DMS79 treated with DMSO at 0.1 percent for 48 hours (cell line): ENCODE data around the gene CCL22.
"Not testable (repeated sequence)": the region's sequence is repeated elsewhere in the genome, so short reads cannot be mapped to it uniquely, and the experiment has no call there.

Experiments
- DNase-seq: peaks from one replicate; lab custom pipeline; 2025; lab: John Stamatoyannopoulos, UW

Gene CCL22, protein sequence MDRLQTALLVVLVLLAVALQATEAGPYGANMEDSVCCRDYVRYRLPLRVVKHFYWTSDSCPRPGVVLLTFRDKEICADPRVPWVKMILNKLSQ

DNA sequence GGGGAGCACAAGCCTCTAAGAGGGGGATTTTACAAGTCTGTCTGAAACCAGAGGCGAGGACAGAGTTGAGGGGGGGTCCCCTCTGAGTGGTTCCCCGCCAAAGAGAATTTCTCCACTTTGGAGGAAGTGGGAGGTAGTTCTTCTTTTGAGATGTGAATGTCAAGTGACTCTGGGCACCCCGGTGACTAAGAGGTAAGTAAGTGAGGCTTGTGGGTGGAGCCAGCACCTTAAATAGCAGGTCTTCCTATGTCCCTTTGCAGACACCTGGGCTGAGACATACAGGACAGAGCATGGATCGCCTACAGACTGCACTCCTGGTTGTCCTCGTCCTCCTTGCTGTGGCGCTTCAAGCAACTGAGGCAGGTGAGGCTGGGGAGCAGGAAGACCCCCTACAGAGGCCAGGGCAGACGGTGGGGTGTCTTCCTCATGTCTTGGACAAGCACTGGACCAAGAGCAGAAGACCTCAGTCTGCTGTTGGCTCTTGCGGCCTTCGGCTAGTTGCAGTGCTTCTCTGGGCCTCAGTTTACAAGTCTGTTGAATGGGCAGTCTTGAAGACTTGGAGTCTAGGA is at the start of gene CCL22:
Gene CCL22 (plus strand): TSS at position 257 of the 569 bp plus-strand sequence. CDS start 34 bp downstream, at position 291.
- DNase-seq: no peak

DNA sequence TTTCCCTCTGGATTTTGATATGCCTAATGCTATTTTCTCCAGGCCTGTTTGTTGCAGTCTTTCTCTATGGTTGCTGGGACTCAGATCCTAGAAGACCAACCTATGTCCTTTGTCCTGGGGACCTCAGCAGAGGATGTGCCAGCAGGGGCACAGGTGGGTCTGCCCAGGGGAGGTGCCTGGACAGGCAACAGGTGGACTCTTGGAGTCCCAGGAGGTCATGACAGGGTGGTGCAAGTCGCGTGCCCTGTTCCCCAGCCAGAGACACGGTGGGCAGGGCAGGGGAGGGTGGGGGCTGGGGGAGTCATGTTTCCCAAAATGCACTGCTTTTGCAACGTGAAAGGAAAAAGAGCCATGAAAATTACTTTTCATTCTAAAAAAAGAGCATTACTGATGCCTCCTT is 47.8 kb upstream of the CCL22 start:
- DNase-seq: no peak

DNA sequence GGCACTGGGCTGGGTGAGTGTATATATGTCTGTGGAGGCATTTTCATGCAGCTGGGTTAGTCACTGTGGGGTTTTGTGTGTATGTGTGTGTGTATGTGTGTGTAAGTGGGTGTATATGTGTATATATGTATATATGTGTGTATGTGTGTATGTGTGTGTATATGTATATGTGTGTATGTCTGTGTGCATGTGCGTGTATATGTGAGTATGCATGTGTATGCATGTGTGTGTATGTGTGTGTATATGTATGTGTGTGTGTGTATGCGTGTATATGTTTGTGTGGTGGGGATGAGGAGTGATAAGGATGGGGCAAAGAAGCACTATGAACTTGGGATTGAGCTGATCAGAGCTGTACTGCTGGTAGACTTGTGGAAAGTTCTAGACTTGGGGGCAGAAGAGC is 45.1 kb upstream of the CCL22 start:
- DNase-seq: no peak

DNA sequence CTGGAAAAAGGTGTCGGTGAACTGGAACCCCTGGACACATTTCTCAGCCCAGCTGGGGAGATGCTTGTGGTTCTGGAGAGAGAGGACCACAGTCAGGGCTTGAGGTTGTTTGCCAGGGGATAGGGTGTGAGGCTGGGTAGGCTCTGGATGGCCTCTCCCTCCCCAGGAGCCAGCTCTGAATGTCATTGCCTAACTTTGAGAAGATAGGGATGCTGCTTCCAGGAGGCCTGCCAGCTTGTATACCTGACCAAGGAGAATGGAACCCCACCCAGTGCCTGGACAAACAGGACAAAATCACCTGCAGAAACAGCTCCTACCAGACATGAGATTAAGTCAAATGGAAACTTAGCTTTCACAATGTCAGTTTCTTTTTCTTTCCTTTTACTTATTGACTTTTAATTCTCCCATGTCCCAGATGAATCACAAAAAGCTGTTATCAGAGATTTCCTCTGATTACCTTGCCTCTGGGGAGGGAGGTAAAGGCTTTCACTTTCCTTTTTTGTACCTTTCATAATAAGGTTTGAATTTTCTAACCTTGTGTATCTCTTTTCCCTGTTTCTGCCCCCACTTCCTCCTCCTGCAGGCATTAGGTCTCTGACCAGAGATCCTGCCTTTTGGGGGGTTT is 44.3 kb upstream of the CCL22 start:
- DNase-seq: no peak

DNA sequence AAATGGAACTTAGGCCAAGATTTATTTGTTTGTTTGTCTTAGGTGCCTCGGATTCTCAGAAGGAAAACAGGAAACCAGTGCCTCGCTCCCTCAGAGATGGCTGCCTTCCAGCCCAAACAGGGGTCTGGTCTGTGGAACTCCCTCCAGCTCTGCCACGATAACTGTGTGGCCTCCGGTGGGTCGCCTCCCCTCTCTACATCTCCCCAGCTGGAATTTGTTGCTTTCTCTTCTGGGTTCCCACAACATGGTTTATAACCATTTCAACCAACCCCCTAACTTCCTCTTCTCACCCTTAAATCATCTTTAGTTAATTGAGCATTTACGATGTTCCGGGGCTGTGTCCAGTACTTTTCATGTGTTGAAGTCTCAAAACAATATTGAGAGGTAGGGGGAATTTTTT is 43.2 kb upstream of the CCL22 start:
- no peak for DNase-seq

DNA sequence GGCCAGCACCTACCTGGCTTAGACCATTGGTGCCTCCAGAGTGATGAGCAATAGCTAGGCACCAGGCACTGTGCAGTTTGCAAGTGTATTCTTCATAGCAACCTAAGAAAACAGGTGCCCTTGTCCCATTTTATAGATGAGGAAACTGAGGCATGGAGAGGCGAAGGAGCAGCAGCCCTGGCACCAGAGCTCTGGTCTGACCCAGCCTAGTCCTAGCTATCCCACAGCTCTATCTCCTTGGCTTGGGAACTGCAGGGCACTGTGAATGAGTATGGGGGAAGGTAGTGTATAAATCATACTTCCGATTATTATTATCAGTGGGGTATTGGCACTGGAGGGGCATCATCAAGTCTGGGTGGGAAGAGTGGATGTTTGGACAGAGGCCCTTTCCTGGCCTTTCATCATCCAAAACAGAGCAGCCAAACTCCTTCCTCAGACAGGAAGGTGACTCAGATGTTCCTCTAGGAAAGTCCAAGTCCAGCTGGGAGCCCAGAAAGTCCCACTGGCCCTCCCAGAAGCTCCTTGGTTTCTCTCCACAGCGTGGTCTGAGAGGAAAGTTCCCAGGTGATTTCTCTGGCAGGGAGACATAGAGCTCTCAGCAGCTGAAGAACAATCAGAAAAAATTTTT is 42.1 kb upstream of the CCL22 start:
- DNase-seq: no peak

DNA sequence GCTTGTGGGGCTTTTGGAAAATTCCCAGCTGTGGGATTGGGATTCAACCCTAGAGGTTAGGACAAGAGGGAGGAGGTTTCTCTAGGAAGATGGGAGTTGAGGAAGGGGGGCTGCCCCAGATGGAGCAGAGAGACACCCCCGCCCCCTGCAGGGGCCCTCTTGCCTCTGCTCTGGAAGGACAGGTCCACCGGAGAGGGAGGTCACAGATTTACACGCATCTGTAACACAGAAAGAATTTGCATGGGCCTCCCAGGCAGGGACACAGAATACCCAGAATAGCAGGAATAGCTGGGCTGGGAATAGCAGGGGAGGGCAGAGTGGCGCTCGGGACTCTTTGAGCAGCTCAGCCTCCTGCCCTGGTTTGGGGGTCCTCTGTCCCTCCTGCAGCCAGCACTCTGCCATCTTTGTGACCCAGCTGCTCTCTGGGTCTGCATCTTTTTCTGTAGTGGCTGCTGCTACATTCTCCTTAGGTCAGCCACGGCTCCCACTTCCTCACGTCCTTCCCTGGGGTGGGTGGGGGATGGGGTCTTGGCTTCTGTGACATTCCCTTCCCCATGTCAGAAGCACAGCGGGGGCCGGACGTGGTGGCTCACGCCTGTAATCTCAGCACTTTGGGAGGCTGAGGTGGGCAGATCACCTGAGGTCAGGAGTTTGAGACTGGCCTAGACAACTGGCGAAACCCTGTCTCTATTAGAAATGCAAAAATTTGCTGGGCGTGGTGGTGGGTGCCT is 40.2 kb upstream of the CCL22 start:
- no peak for DNase-seq

DNA sequence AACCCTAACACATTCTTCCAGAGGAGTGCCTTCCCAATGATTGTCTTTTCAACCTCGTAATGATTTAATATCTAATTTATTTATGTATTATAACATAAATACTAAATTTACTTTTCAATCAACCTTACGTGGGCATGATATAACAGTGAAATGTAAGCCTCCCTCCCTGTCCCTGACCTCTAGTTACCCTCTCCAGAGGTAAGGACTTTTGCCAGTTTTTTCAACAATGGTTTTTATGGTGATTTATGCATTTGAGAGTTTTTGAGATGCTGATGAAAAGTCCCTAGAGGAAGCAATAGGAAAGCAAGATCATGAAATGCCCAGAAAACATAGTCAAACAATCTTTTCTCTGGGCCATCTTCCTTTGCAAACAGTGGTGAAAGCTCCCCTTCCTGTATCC is 38.9 kb upstream of the CCL22 start:
- no peak for DNase-seq

DNA sequence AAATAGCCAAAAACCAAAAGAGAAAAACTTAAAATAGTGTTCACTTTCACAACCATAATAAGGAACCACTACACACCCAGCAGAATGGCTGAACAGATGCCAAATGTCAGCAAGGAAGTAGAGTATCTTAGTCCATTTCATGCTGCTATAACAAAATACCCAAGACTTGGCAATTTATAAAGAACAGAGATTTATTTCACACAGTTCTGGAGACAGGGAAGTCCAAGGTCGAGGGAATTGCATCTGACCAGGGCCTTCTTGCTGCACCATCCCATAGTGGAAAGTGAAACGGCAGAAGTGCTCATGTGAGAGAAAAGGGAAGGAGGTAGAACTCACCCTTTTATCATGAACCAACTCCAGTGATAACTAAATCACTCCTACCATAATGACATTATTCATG is 33.8 kb upstream of the CCL22 start:
- no peak for DNase-seq

DNA sequence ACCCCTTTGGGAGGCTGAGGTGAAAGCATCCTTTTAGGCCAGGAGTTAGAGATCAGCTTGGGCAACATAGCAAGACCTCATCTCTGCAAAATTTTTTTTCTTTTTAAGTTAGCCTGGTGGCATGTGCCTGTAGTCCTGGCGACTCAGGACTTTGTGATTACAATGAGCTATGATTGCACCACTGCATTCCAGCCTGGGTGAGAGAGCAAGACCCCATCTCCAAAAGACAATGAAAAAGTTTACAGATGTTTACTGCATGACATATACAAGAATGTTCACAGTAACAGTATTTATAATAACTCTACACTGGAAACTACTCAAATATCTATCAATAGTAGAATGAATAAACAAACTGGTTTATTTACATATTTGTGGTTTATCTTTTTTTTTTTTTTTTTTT is 33.1 kb upstream of the CCL22 start:
- no peak for DNase-seq

DNA sequence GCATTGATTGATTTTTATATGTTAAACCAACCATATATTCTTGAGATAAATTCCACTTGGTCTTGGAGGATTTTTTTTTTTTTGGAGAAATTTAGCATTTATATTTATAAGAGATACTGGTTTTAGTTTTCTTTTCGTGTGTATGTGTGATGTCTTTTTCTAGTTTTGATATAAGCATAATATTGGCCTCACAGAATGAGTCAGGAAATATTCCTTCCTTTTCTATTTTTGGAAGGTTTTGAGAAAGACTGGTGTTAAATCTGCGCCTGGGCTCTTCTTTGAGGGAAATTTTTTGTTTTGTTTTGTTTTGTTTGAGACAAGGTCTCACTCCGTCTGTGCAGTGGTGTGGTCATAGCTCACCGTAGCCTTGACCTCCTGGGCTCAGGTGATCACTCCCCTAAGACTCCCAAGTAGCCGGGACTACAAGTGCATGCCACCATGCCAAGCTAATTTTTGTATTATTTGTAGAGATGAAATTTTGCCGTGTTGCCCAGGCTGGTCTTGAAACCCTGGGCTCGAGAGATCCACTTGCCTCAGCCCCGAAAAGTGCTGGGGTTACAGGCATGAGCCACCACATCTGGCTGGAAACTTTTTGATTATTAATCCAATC is 28.8 kb upstream of the CCL22 start:
- DNase-seq: no peak

DNA sequence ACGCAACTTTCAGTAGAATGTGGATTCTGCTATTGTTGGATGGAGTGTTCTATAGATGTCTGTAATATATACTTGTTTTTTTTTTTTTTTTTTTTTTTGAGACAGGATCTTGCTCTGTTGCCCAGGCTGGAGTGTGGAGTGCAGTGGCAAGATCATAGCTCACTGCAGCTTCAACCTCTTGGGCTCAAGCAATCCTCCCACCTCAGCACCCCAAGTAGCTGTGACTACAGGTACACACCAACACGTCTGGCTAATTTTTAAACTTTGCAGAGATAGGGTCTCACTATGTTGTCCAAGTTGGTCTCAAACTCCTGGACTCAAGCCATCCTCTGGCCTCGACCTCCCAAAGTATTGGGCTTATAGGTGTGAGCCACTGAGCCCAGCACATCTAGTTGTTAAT is 27.2 kb upstream of the CCL22 start:
- no peak for DNase-seq

DNA sequence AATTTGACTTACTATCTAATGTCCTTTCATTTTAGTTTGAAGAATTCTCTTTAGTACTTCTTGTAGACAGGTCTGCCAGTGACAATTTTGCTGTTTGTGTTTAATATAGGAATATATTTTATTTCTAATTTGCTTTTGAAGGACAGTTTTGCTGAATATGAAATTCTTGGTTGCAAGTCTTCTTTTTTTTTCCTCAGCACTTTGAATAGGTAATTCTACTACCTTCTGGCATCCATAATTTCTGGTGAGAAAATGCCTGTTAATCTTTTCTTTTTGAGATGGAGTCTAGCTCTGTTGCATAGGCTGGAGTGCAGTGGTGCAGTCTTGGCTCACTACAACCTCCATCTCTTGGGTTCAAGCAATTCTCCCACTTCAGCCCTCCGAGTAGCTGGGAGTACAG is 25.2 kb upstream of the CCL22 start:
- DNase-seq: no peak

DNA sequence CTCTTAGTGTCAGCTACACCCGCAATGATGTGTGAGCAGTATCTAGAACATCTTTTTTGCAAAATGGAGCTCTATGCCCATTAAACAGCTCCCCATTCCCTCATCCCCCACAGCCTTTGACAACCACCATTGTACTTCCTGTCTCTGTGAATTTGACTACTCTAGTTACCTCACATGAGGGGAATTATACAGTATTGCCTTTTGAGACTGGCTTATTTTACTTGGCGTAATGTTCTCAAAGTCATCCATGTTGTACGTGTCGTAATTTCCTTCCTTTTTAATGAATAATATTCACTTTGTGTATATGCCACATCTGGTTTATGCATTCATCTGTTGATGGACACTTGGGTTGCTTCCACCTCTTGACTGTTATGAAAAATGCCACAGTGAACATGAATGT is 23.2 kb upstream of the CCL22 start:
- DNase-seq: no peak

DNA sequence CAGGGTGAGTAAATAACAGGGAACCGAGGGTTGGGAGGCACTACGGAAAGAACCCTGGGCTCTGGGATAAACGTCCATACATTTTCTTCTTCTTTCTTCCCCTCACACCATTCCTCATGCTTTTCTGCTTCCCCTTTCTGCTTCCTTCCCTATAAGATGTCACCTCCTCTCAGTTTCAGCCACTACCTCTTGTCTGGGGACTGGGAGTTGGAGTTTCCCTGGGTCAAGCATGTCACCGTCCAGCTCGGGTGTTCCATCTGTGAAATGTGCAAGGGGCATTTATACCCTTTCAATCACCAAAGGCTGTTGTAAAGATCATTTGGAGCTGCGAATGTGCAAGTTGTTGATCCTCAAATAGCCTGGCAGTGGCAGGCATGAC is 17.5 kb upstream of the CCL22 start:
- no peak for DNase-seq

DNA sequence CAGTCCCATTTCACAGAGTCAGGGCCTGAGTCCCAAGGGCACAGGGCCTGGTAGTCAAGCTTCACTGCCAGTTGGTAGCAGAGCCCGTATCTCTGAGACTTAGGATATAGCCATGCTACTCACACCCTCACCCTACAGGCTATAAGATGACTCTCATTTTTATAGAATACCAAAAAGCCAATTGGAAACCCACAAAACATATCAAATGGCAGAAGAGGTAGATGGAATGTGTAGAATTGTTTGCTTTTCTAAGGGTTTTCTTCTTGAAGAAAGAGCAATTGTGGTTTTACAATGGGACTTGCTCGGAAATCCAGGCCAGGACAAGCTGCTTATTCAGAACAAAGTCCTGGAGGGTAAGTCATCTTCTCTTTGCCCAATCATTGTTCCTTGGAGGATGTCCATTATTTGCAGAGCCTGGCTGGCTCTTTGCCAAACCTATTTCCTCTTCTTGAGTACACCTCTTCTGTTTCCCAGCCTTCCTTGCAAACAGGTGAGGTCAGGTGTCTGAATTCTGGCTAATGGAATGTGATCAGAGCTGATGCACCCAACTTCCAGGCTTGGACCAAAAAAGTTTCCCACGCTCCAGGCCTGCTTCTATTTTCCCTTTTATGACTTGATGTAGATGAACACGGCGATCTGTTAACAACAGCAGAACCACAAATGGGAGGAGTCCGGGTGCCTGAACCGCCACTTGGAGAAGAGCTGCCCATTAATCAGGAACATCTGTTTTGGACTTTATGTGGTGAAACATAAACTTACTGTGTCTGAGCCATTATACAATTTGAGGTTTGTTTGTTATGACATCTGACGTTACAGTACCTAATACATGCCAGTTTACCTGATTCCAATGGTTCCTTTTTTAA is 16.9 kb upstream of the CCL22 start:
- DNase-seq: peak; percentile 65

DNA sequence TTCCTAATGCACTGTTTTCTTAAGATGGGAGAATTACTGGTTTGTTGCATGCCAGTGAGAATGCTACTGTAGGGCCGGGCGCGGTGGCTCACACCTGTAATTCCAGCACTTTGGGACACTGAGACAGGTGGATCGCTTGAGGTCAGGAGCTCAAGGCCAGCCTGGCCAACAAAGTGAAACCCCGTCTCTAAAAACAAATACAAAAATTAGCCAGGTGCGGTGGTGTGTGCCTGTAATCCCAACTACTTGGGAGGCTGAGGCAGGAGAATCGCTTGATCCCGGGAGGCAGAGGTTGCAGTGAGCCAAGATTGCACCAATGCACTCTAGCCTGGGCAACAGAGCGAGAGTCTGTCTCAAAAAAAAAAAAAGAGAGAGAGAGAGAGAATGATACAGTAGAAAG is 16.0 kb upstream of the CCL22 start:
- not testable (repeated sequence) for DNase-seq

DNA sequence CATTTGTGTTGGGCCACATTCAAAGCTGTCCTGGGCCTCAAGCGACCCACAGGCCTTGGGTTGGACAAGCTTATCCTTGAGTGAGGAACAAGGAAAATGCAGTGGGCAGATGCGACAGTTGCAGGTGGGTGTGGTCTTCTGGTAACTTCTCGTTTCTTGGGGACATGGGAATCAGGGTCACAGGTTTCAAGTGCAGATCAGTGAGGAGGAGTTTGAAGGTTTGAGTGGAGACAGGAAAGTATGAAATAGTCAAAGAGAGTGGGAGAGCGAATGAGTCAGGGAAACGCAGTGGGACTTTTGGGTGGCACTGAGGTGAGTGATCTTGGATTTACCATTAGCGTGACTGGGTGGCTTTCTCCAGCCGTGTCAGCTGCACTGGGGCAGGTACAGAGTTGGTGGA is 15.4 kb upstream of the CCL22 start:
- DNase-seq: no peak

DNA sequence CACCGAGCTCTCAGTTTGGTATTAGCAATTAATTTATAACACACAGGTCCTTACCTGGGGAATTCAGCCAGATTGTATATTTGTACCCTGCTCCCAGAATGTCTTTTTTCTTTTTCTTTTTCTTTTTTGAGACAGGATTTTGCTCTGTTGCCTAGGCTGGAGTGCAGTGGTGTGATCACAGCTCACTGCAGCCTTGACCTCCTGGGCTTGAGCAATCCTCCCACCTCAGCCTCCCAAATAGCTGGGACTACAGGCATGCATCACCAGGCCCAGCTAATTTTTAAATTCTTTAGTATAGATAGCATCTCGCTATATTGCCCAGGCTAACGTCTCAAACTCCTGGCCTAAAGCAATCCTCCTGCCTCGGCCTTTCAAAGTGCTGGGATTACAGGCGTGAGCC is 14.5 kb upstream of the CCL22 start:
- DNase-seq: not testable (repeated sequence)

DNA sequence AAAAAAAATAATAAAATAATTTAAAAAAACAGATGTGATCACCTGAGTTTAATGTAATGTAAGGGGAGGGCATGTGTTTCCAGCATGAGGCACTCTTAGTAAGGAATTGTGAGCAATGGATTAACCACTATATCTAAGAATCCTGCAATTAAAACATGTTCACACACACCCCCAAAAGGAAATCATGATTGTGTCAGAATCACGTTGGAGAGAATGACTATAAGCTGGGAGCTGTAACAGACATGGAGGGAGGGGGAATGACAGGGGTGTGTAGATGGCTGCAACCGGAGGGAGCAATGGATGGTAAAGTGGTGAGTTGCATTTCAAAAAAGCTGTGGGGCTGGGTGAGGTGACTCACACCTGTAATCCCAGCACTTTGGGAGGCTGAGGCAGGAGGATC is 13.6 kb upstream of the CCL22 start:
- DNase-seq: no peak

DNA sequence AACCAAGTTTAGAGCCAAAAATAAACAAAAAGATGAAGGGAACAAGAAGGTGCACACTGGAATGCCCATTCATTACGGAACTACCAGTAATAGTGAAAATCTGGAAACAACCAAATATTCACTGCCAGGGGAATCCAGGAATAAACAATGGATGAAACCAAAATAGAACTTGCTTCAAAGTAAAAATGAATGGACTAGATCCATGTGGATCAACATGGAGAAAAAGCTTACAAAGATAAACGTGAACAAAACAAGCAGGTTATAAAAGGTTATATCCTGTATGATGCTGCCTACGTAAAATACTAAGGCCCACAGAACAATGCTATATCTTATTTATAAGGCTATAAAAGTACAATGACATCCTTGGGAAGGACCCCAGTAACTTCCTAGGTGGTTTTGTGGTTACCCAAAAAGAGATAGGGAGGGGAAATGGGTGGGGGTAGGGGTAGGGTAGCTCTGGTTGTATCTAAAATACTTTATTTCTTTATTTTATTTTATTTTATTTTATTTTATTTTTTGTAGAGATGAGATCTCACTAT is 12.8 kb upstream of the CCL22 start:
- no peak for DNase-seq
